GM04504 (cell line): ENCODE results near the gene USF1.
A peak's percentile ranks its signal among the peaks of the same experiment; 100 is the strongest.

Experiments
- DNase-seq: peaks from one replicate; pipeline ENCODE4 v3.0.0-alpha.2; 2012; ENCODE audit warnings: low read depth

USF1 gene

GRCh38 chr1:161045736-161046604 lies at the start of gene USF1:
Gene USF1 (minus strand): TSS chr1:161045977. CDS start chr1:161043275, 2,702 bp downstream.
- DNase-seq, result peak; percentile 90

- no peak for DNase-seq
These were observed 49.5 kb upstream of the USF1 start for GRCh38 chr1:161095230-161095629.

GRCh38 chr1:161094481-161094880 lies 48.7 kb upstream of the USF1 start:
- no peak for DNase-seq

- DNase-seq, result no peak
These were observed 46.8 kb upstream of the USF1 start for GRCh38 chr1:161092621-161093028.

- no peak for DNase-seq
These were observed 46.2 kb upstream of the USF1 start for GRCh38 chr1:161091796-161092507.

GRCh38 chr1:161091093-161091492 lies 45.3 kb upstream of the USF1 start:
- DNase-seq, result no peak

- DNase-seq, result no peak
These were observed 44.8 kb upstream of the USF1 start for GRCh38 chr1:161090617-161091016.

- DNase-seq, result no peak
These were observed 44.2 kb upstream of the USF1 start for GRCh38 chr1:161089938-161090337.

- DNase-seq, result no peak
These were observed 43.6 kb upstream of the USF1 start, which contains the start of gene NECTIN4 for GRCh38 chr1:161089251-161089924. Gene NECTIN4 (minus strand): TSS chr1:161089558. CDS start chr1:161089296, 262 bp downstream.

- no peak for DNase-seq
These were observed 42.9 kb upstream of the USF1 start for GRCh38 chr1:161088587-161089110.

GRCh38 chr1:161086457-161086856 lies 40.7 kb upstream of the USF1 start:
- no peak for DNase-seq

- DNase-seq, result no peak
These were observed 39.4 kb upstream of the USF1 start for GRCh38 chr1:161085165-161085564.

GRCh38 chr1:161084597-161084988 lies 38.8 kb upstream of the USF1 start:
- DNase-seq, result no peak

GRCh38 chr1:161083748-161084596 lies 38.2 kb upstream of the USF1 start:
- no peak for DNase-seq

GRCh38 chr1:161082996-161083747 lies 37.4 kb upstream of the USF1 start:
- DNase-seq, result peak; percentile 83

- no peak for DNase-seq
These were observed 36.7 kb upstream of the USF1 start for GRCh38 chr1:161082483-161082882.

- DNase-seq, result no peak
These were observed 35.7 kb upstream of the USF1 start for GRCh38 chr1:161081519-161081918.

GRCh38 chr1:161080441-161081405 lies 34.9 kb upstream of the USF1 start:
- DNase-seq, result no peak

- DNase-seq, result no peak
These were observed 33.8 kb upstream of the USF1 start for GRCh38 chr1:161079436-161080110.
